ENCODE results near the gene ZNF22. TPM values are rescaled to one million over a fixed set of nuclear protein-coding genes. Genes with fewer than 3 reads are reported as not detected.

Gene ZNF22
- total RNA-seq, 1 experiment from 2014 or later: not detected

GRCh38 chr10:44983895-44984278, 16.8 kb upstream of the ZNF22 start:
- in situ Hi-C loops (cut with HindIII; ENCODE audit: low pct_unique_long_range_greater_than_20kb, low sequenced_read_pairs): no loop called here
- no peak for DNase-seq (ENCODE audit: low read depth)

GRCh38 chr10:44984671-44985101, 16.0 kb upstream of the ZNF22 start:
- in situ Hi-C loops (cut with HindIII; ENCODE audit: low pct_unique_long_range_greater_than_20kb, low sequenced_read_pairs): no loop called here
- DNase-seq (ENCODE audit: low read depth): no peak

- no peak for DNase-seq (ENCODE audit: low read depth)
- in situ Hi-C loops (cut with HindIII; ENCODE audit: low pct_unique_long_range_greater_than_20kb, low sequenced_read_pairs): no loop called here
These were observed 15.5 kb upstream of the ZNF22 start for GRCh38 chr10:44985175-44985681.

GRCh38 chr10:44986179-44986578, 14.5 kb upstream of the ZNF22 start:
- DNase-seq (ENCODE audit: low read depth): no peak
- in situ Hi-C loops (cut with HindIII; ENCODE audit: low pct_unique_long_range_greater_than_20kb, low sequenced_read_pairs): no loop called here

- in situ Hi-C loops (cut with HindIII; ENCODE audit: low pct_unique_long_range_greater_than_20kb, low sequenced_read_pairs): no loop called here
- DNase-seq (ENCODE audit: low read depth): no peak
These were observed 14.1 kb upstream of the ZNF22 start for GRCh38 chr10:44986670-44987069.

GRCh38 chr10:44988957-44989585, 11.7 kb upstream of the ZNF22 start:
- in situ Hi-C loops (cut with HindIII; ENCODE audit: low pct_unique_long_range_greater_than_20kb, low sequenced_read_pairs): no loop called here
- DNase-seq (ENCODE audit: low read depth): no peak

- DNase-seq (ENCODE audit: low read depth): no peak
- in situ Hi-C loops (cut with HindIII; ENCODE audit: low pct_unique_long_range_greater_than_20kb, low sequenced_read_pairs): no loop called here
These were observed 11.0 kb upstream of the ZNF22 start for GRCh38 chr10:44989597-44990301.

- DNase-seq (ENCODE audit: low read depth): no peak
- in situ Hi-C loops (cut with HindIII; ENCODE audit: low pct_unique_long_range_greater_than_20kb, low sequenced_read_pairs): no loop called here
These were observed 10.4 kb upstream of the ZNF22 start for GRCh38 chr10:44990302-44990655.

GRCh38 chr10:44990965-44991364, 9.8 kb upstream of the ZNF22 start:
- in situ Hi-C loops (cut with HindIII; ENCODE audit: low pct_unique_long_range_greater_than_20kb, low sequenced_read_pairs): no loop called here
- no peak for DNase-seq (ENCODE audit: low read depth)

GRCh38 chr10:44991571-44991970, 9.2 kb upstream of the ZNF22 start:
- no peak for DNase-seq (ENCODE audit: low read depth)
- in situ Hi-C loops (cut with HindIII; ENCODE audit: low pct_unique_long_range_greater_than_20kb, low sequenced_read_pairs): no loop called here

- no peak for DNase-seq (ENCODE audit: low read depth)
- in situ Hi-C loops (cut with HindIII; ENCODE audit: low pct_unique_long_range_greater_than_20kb, low sequenced_read_pairs): no loop called here
These were observed 8.5 kb upstream of the ZNF22 start for GRCh38 chr10:44992070-44992731.

GRCh38 chr10:44992732-44993225, 7.9 kb upstream of the ZNF22 start:
- in situ Hi-C loops (cut with HindIII; ENCODE audit: low pct_unique_long_range_greater_than_20kb, low sequenced_read_pairs): no loop called here
- no peak for DNase-seq (ENCODE audit: low read depth)

GRCh38 chr10:44993226-44993921, 7.3 kb upstream of the ZNF22 start:
- in situ Hi-C loops (cut with HindIII; ENCODE audit: low pct_unique_long_range_greater_than_20kb, low sequenced_read_pairs): no loop called here
- DNase-seq (ENCODE audit: low read depth): no peak

DNA sequence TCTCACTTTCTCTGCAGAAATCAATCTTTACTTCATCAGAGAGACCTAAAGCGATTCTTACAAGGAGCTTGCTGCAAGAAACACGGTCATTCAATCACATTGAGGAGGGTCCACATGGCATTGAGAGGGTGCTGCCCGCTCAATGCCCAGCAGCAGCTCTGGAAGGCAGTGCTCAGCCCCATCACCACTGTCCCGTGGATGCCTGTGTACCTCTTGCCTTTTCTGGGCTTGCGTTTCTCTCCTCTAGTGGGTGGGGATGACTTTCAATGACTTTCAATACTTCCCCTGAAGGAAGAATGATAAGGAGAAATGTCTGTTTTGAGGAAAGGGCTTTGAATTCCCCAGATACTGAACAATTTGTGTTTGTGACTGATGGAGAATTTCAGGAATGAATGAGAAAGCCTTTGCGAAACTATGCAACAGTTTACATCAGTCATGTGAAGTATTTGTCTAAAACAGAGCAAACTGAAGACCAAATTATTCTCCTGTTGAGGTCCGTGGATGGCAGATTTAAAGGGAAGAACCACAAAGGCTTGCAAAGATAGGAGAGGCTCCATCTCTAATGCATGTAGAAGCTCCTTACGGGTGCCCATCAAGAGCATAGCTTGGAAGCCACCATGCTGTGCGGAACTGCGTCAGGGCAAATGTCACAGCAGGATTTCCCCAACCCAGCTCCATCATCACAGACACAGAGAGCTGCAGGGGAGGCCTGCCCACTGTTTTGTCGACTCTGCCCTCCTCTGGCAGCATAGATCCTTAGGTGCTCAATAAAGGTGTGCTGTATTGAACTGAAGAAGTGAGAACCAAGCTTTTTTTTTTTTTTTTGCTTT, 6.6 kb upstream of the ZNF22 start:
- in situ Hi-C loops (cut with HindIII; ENCODE audit: low pct_unique_long_range_greater_than_20kb, low sequenced_read_pairs): no loop called here
- DNase-seq (ENCODE audit: low read depth): no peak

DNA sequence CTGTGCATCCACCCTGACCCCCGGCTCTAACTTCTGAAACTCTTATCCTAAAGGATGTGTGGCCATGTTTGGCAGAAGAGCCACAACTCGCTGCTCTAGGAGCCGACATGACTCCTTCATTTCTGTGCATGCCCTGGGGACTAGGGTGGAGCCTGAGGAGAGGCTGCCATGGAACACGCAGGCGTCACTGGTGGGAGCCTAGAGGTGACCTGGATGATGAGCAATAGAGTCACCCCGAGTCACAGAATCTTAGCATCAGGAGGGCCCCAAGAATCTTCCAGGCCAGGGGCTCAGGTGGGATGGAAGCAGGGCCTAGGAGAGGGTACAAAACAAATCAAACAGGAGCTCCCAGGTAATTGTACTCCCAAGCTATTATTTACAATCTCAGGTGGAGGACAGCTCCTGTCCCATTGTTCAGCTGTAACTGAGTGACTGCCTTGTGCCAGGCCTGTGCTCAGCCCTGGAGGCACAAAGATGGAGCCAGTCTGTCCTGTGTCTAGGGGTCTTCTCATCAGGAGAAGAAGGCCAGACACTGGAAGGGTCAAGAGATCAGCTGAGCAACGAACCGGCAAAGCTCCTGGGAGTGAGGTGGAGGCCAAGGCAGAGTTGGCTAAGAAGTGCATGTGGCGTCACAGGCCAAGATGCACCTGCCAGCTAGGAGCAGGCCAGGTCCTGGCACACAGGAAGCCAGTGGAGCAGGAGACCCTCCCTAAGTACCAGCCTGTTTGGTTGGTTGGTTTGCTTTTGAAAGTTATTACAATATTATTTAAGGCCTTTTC, 5.8 kb upstream of the ZNF22 start:
- in situ Hi-C loops (cut with HindIII; ENCODE audit: low pct_unique_long_range_greater_than_20kb, low sequenced_read_pairs): no loop called here

DNA sequence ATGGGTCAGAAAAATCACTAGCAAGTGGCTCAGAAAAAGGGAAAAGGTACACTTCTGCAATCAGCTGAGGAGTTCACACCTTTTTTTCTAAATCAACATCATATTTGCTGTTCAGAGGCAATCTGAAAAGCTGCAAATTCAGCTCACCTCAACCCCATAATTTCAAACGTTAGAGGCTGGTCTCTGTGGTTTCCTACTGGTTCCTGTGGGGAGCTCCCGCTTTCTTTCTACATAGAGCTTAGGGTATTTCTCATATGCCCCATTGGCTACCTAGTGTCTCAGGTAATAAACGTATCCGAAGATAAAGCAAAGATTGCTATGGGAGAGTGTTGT, 5.2 kb upstream of the ZNF22 start:
- no peak for DNase-seq (ENCODE audit: low read depth)
- in situ Hi-C loops (cut with HindIII; ENCODE audit: low pct_unique_long_range_greater_than_20kb, low sequenced_read_pairs): no loop called here

More for the DNA sequence above, 5.8 kb upstream of the ZNF22 start:
- DNase-seq (ENCODE audit: low read depth): no peak

GRCh38 chr10:44995914-44996669, 4.6 kb upstream of the ZNF22 start:
- in situ Hi-C loops (cut with HindIII; ENCODE audit: low pct_unique_long_range_greater_than_20kb, low sequenced_read_pairs): no loop called here
- no peak for DNase-seq (ENCODE audit: low read depth)

Measured in Caki2 (cell line).